H9 (cell line): Measurements from ENCODE around the gene ACAD8. TPM values are rescaled to one million over a fixed set of nuclear protein-coding genes. Genes with fewer than 3 reads are reported as not detected.

Experiments used
- DNase-seq: peaks from one replicate; pipeline ENCODE4 v3.0.0-alpha.2; 2017
- H2AFZ ChIP-seq: one replicate; pipeline ENCODE4 v1.6.1; 2013; ENCODE audit warnings: mild to moderate bottlenecking, low read length, control low read depth, moderate library complexity
- H2AK5ac ChIP-seq: 2 replicates; pipeline ENCODE4 v1.6.1; 2013; ENCODE audit warnings: low read length, control low read depth, mixed read lengths; ENCODE audit not compliant: insufficient read length
- H2BK120ac ChIP-seq: one replicate; pipeline ENCODE4 v1.6.1; 2013; ENCODE audit warnings: low read depth, mild to moderate bottlenecking, low read length, control low read depth, inconsistent platforms; ENCODE audit not compliant: poor library complexity, severe bottlenecking
- H2BK12ac ChIP-seq: 2 replicates; pipeline ENCODE4 v1.6.1; 2013; ENCODE audit warnings: low read length, control low read depth, mixed read lengths, low read depth; ENCODE audit not compliant: insufficient read length
- H2BK15ac ChIP-seq: 2 replicates; pipeline ENCODE4 v1.6.1; 2013; ENCODE audit warnings: low read depth, low read length, control low read depth
- H2BK20ac ChIP-seq: one replicate; pipeline ENCODE4 v1.6.1; 2013; ENCODE audit warnings: low read depth, mild to moderate bottlenecking, low read length, control low read depth, inconsistent platforms; ENCODE audit not compliant: poor library complexity, severe bottlenecking
- H2BK5ac ChIP-seq: 2 replicates; pipeline ENCODE4 v1.6.1; 2013; ENCODE audit warnings: low read length, control low read depth, mixed read lengths; ENCODE audit not compliant: insufficient read length
- H3K14ac ChIP-seq: 2 replicates; pipeline ENCODE4 v1.6.1; 2013; ENCODE audit warnings: low read length, control low read depth; ENCODE audit not compliant: insufficient read depth
- H3K18ac ChIP-seq: 2 replicates; pipeline ENCODE4 v1.6.1; 2013; ENCODE audit warnings: low read depth, mild to moderate bottlenecking, mixed read lengths, low read length, control low read depth; ENCODE audit not compliant: insufficient read length
- H3K23ac ChIP-seq: 2 replicates; pipeline ENCODE4 v1.6.1; 2013; ENCODE audit warnings: low read length, control low read depth, mixed read lengths, low read depth; ENCODE audit not compliant: insufficient read length
- H3K23me2 ChIP-seq: 2 replicates; pipeline ENCODE4 v1.6.1; 2013; ENCODE audit warnings: low read depth, mild to moderate bottlenecking, mixed read lengths, low read length, control low read depth; ENCODE audit not compliant: insufficient read length, poor library complexity, severe bottlenecking
- H3K27ac ChIP-seq: 2 replicates; pipeline ENCODE4 v1.5.1; 2013; ENCODE audit warnings: low read length, control low read depth, mixed read lengths, low read depth; ENCODE audit not compliant: insufficient read length
- H3K27me3 ChIP-seq: 2 replicates; pipeline ENCODE4 v1.6.1; 2013; ENCODE audit warnings: low read length, control low read depth, inconsistent platforms; ENCODE audit not compliant: insufficient read depth
- H3K4ac ChIP-seq: 2 replicates; pipeline ENCODE4 v1.6.1; 2013; ENCODE audit warnings: low read depth, mild to moderate bottlenecking, control low read depth, inconsistent platforms, low read length, moderate library complexity
- H3K4me1 ChIP-seq: 2 replicates; pipeline ENCODE4 v1.6.1; 2013; ENCODE audit warnings: low read length, control low read depth, inconsistent platforms; ENCODE audit not compliant: insufficient read depth
- H3K4me2 ChIP-seq: 2 replicates; pipeline ENCODE4 v1.6.1; 2013; ENCODE audit warnings: low read length, control low read depth, mixed read lengths; ENCODE audit not compliant: insufficient read length, insufficient read depth
- H3K56ac ChIP-seq: 2 replicates; pipeline ENCODE4 v1.6.1; 2013; ENCODE audit warnings: low read depth, mild to moderate bottlenecking, mixed read lengths, low read length, control low read depth; ENCODE audit not compliant: insufficient read length
- H3K79me1 ChIP-seq: 2 replicates; pipeline ENCODE4 v1.6.1; 2013; ENCODE audit warnings: low read depth, mild to moderate bottlenecking, moderate library complexity, low read length, control low read depth, inconsistent platforms; ENCODE audit not compliant: insufficient read depth, poor library complexity, severe bottlenecking
- H3K79me2 ChIP-seq: 2 replicates; pipeline ENCODE4 v1.6.1; 2013; ENCODE audit warnings: low read length, control low read depth, inconsistent platforms; ENCODE audit not compliant: insufficient read depth
- H3K9ac ChIP-seq: 2 replicates; pipeline ENCODE4 v1.6.1; 2013; ENCODE audit warnings: low read length, control low read depth, mixed read lengths; ENCODE audit not compliant: insufficient read length; ENCODE audit errors: extremely low read depth
- H3K9me3 ChIP-seq: one replicate; pipeline ENCODE4 v1.6.1; 2013; ENCODE audit warnings: low read depth, low read length, inconsistent platforms; ENCODE audit not compliant: control insufficient read depth
- H3T11ph ChIP-seq: one replicate; pipeline ENCODE4 v1.6.1; 2013; ENCODE audit warnings: mild to moderate bottlenecking, low read length, control low read depth, inconsistent platforms
- H4K20me1 ChIP-seq: one replicate; pipeline ENCODE4 v1.6.1; 2013; ENCODE audit not compliant: control insufficient read depth, insufficient read length, insufficient read depth
- H4K5ac ChIP-seq: 2 replicates; pipeline ENCODE4 v1.6.1; 2013; ENCODE audit warnings: low read depth, mild to moderate bottlenecking, mixed read lengths, low read length, control low read depth; ENCODE audit not compliant: insufficient read length
- H4K8ac ChIP-seq: replicated peaks from 2 replicates; pipeline ENCODE4 v1.6.1; 2013; ENCODE audit warnings: low read length, control low read depth, mixed read lengths, low read depth; ENCODE audit not compliant: insufficient read length
- H4K91ac ChIP-seq: 2 replicates; pipeline ENCODE4 v1.6.1; 2013; ENCODE audit warnings: low read depth, mild to moderate bottlenecking, moderate library complexity, mixed read lengths, low read length, control low read depth; ENCODE audit not compliant: insufficient read length
- H3K27ac Mint-ChIP-seq, 3 experiments: 2 replicates in 2 of 3; 3 replicates in 1 of 3; pipeline ENCODE4 v1.8.0; 2020 to 2021; ENCODE audit warnings: mixed read lengths in 3 of 3, mild to moderate bottlenecking in 1 of 3, moderate library complexity in 1 of 3
- H3K27me3 Mint-ChIP-seq: 2 replicates; pipeline ENCODE4 v1.8.0; 2021; ENCODE audit warnings: low read depth, mild to moderate bottlenecking, moderate library complexity, mixed read lengths
- H3K36me3 Mint-ChIP-seq, 3 experiments: 2 replicates in 2 of 3; 3 replicates in 1 of 3; pipeline ENCODE4 v1.8.0; 2020 to 2021; ENCODE audit warnings: low read depth in 3 of 3, mixed read lengths in 3 of 3; ENCODE audit not compliant: insufficient read depth in 1 of 3
- H3K4me1 Mint-ChIP-seq, 2 experiments: 2 replicates each; pipeline ENCODE4 v1.8.0; 2020; ENCODE audit warnings: mixed read lengths in 2 of 2
- H3K4me3 Mint-ChIP-seq, 2 experiments: 2 replicates in 1 of 2; 3 replicates in 1 of 2; pipeline ENCODE4 v1.8.0; 2020 to 2021; ENCODE audit warnings: mild to moderate bottlenecking in 2 of 2, mixed read lengths in 2 of 2, moderate library complexity in 1 of 2
- H3K9me3 Mint-ChIP-seq, 2 experiments: 2 replicates in 1 of 2; 3 replicates in 1 of 2; pipeline ENCODE4 v1.8.0; 2020; ENCODE audit warnings: mild to moderate bottlenecking in 2 of 2, mixed read lengths in 2 of 2, moderate library complexity in 1 of 2
- CTCF ChIP-seq: fragments of 200-600 bp; sonication (generic); conservative IDR thresholded peaks from 3 replicates; pipeline ENCODE4 v1.8.0; 2021; ENCODE audit warnings: antibody characterized with exemption, mild to moderate bottlenecking
- WGBS: extraction: QIAGEN DNeasy Blood & Tissue Kit; methylation state at CpG from one replicate; pipeline ENCODE4 v1.1.7; 2013; ENCODE audit warnings: missing lambda C conversion rate, low lambda C conversion rate, mixed read lengths; ENCODE audit not compliant: insufficient read length; ENCODE audit errors: extremely low coverage; 5-methylcytosine and 5-hydroxymethylcytosine counted together
- total RNA-seq: library from RNA; stranded (reverse); gene quantifications from 2 replicates; pipeline ENCODE4 v1.2.1, GENCODE V29; 2021

ACAD8 gene
- total RNA-seq, 1 experiment from 2014 or later = 46.8 TPM

- Histone ChIP-seq H2AK5ac (no peak overlapping the region), H2BK20ac (no peak overlapping the region), H3K79me1 (no peaks in the 10 kb centered on the region), H3K79me2 (no peaks in the 10 kb centered on the region), H4K91ac (no peak overlapping the region), H3K56ac (no peak overlapping the region), H3K23me2 (no peaks in the 10 kb centered on the region), H3K27ac (no peak overlapping the region), H4K8ac (no peak overlapping the region), H3K9ac (no peak overlapping the region), H2BK15ac (no peak overlapping the region), H2AFZ (no peak overlapping the region), H2BK5ac (no peak overlapping the region), H2BK120ac (no peak overlapping the region), H3K14ac (no peak overlapping the region), H3K23ac (no peak overlapping the region), H3K4me1 (no peaks in the 10 kb centered on the region), H3K27me3 (no peaks in the 10 kb centered on the region), H2BK12ac (no peak overlapping the region), H3K4me2 (no peak overlapping the region), H3K18ac (no peak overlapping the region), H3K4ac (no peak overlapping the region), H4K5ac (no peak overlapping the region), H3K9me3 (no peaks in the 10 kb centered on the region), H3T11ph (no peak overlapping the region), H4K20me1 (no peaks in the 10 kb centered on the region)
- Mint-ChIP-seq H3K4me1 (no peaks in the 10 kb centered on the region; a peak in 1 of 4 replicates), H3K36me3 (peaks cover 36 to 78% (median 71%) of the 10 kb centered on the region in 3 experiments; a peak in 6 of 7 replicates), H3K27ac (no peak overlapping the region; a peak in 1 of 7 replicates), H3K4me3 (no peak overlapping the region), H3K27me3 (no peaks in the 10 kb centered on the region), H3K9me3 (no peaks in the 10 kb centered on the region)
- TF ChIP-seq CTCF = no peak
- WGBS = no CpG with 5 or more reads among the region's 5 CpGs
- DNase-seq = no peak
Measured at GRCh38 chr11:134206185-134206584, 47.2 kb upstream of the ACAD8 start.
